B cell (primary cell): ENCODE measurements around the gene PI3.

ENCODE experiments used
- CTCF ChIP-seq: fragments of 200-600 bp; IDR thresholded peaks from one replicate; pipeline ENCODE4 v1.8.0; 2022; ENCODE audit warnings: antibody characterized with exemption, mild to moderate bottlenecking
- EZH2 ChIP-seq: IDR thresholded peaks from 2 replicates; pipeline ENCODE4 v1.6.1; 2012; ENCODE audit warnings: borderline replicate concordance, low read depth, mild to moderate bottlenecking, moderate library complexity, low read length; ENCODE audit not compliant: insufficient read depth, poor library complexity, severe bottlenecking

GRCh38 chr20:45140836-45141235 lies 33.9 kb upstream of the PI3 start:
- TF ChIP-seq CTCF (no peak), EZH2 (no peak)
